Activated CD4-positive, alpha-beta memory T cell treated with anti-CD3 and anti-CD28 coated beads, Interleukin-2, amount 10 ng/mL, durations not matched to agents 7 days and 5 days (primary cell): ENCODE data around the gene SLC2A6. TPM values are rescaled to one million over a fixed set of nuclear protein-coding genes. Genes with fewer than 3 reads are reported as not detected.

Source experiments
- CTCF ChIA-PET: fragments of 350-600 bp; sonication (Branson Sonifier 250); formaldehyde crosslinking; loops from one replicate; lab custom pipeline; 2021; ENCODE audit warnings: antibody characterized with exemption, inconsistent platforms; lab: Charles Lee
- POLR2A ChIA-PET: fragments of 350-600 bp; sonication (Branson Sonifier 250); formaldehyde crosslinking; loops from one replicate; lab custom pipeline; 2021; ENCODE audit warnings: antibody characterized with exemption; lab: Charles Lee
- DNase-seq: peaks from one replicate; pipeline ENCODE4 v3.0.0-alpha.2; 2020
- H3K27ac Mint-ChIP-seq: one replicate; pipeline ENCODE4 v1.8.0; 2021; ENCODE audit warnings: mild to moderate bottlenecking, mixed read lengths
- H3K27me3 Mint-ChIP-seq: one replicate; pipeline ENCODE4 v1.8.0; 2021; ENCODE audit warnings: mixed read lengths
- H3K36me3 Mint-ChIP-seq: one replicate; pipeline ENCODE4 v1.8.0; 2021; ENCODE audit warnings: low read depth, mixed read lengths
- H3K4me1 Mint-ChIP-seq: one replicate; pipeline ENCODE4 v1.8.0; 2021; ENCODE audit warnings: mixed read lengths
- H3K4me3 Mint-ChIP-seq: one replicate; pipeline ENCODE4 v1.8.0; 2021; ENCODE audit warnings: mild to moderate bottlenecking, mixed read lengths
- H3K9me3 Mint-ChIP-seq: one replicate; pipeline ENCODE4 v1.8.0; 2021; ENCODE audit warnings: mixed read lengths
- total RNA-seq, 2 experiments: library from RNA; stranded (reverse); gene quantifications; one replicate each; pipeline ENCODE4 v1.2.3, GENCODE V29; 2021

Gene SLC2A6
- total RNA-seq, 2 experiments from 2014 or later = 1.2 to 2.0 TPM

DNA sequence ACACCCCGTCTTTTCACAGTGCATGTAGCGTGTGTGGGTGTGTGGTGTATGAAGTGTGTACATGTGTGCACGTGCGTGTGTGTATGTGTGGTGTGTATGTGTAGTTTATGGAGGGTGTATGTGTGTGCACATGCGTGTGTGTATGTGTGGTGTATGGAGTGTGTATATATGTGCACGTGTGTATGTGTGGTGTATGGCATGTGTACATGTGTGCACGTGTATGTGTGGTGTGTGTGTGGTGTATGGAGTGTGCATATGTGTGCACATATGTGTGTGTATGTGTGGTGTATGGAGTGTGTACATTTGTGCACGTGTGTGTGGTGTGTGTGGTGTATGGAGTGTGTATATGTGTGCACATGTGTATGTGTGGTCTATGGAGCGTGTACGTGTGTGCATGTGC, 32.7 kb upstream of the SLC2A6 start:
- ChIA-PET POLR2A (no interaction called here), CTCF (no interaction called here)
- Mint-ChIP-seq H3K4me3 (no peak overlapping the region), H3K4me1 (peaks cover 7% of the 10 kb centered on the region), H3K36me3 (no peaks in the 10 kb centered on the region), H3K9me3 (no peaks in the 10 kb centered on the region), H3K27ac (no peak overlapping the region), H3K27me3 (no peaks in the 10 kb centered on the region)
- DNase-seq = no peak

DNA sequence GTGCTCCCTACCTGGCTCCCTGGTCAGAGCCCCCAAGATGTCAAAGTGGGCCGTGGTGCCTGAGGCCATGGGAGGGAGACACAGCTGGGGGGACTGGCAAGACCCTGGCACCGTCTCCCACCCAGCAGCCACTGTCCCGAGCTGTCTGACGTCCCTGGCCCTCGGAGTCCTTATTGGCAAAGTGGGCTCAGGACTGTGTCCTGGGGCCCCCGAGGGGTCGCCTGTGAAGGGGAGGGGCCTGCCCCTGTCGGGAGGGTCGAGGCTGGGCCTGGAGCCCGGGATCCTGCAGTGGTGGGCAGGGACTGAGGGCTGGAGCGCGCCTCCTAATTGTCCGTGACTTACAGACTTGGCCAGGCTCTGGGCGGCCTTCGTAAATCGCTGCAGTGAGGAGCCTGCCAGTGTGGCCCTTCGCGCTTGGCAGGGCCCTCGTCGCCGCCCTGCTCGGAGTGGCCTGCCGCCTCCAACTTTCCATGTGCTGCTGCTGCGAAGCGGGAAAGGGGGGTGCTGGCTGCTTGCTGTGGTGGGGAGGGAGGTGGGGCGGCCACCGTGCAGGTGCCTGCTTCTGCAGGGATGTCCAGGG, 32.1 kb upstream of the SLC2A6 start:
- POLR2A ChIA-PET = no interaction called here

GRCh38 chr9:133509179-133510083, 30.5 kb upstream of the SLC2A6 start:
- Mint-ChIP-seq H3K9me3 (no peaks in the 10 kb centered on the region), H3K27ac (no peak overlapping the region), H3K27me3 (no peaks in the 10 kb centered on the region), H3K4me1 (peaks cover 7% of the 10 kb centered on the region), H3K36me3 (no peaks in the 10 kb centered on the region), H3K4me3 (no peak overlapping the region)
- no peak for DNase-seq
- CTCF ChIA-PET = no interaction called here
- POLR2A ChIA-PET = no interaction called here

More for the DNA sequence above, 32.1 kb upstream of the SLC2A6 start:
- no peak overlapping the region for H3K4me3 Mint-ChIP-seq
- CTCF ChIA-PET = no interaction called here
- peaks cover 7% of the 10 kb centered on the region for H3K4me1 Mint-ChIP-seq
- no peaks in the 10 kb centered on the region for H3K9me3 Mint-ChIP-seq
- DNase-seq = no peak
- H3K27me3 Mint-ChIP-seq = no peaks in the 10 kb centered on the region
- no peak overlapping the region for H3K27ac Mint-ChIP-seq
- no peaks in the 10 kb centered on the region for H3K36me3 Mint-ChIP-seq

DNA sequence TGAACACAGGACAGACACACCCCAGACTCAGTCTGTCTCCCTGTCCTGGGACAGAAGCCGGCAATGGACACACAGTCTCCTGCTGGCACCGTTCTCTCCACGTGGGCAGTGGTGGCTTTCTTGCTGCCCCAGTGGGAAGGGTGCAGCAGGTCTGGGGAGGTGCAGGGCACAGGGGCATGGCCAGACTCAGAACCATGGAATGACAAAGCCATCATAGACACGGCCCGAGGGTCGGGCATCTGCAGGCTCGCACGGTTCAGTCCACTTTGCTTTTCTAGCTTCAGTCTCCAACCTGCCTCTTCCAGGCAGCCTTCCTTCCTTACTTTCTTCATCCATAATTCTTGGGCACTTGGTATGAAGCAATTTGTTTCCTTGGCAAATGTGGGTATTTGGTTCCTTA, 29.1 kb upstream of the SLC2A6 start:
- DNase-seq = no peak
- Mint-ChIP-seq H3K27me3 (no peaks in the 10 kb centered on the region), H3K4me3 (no peak overlapping the region), H3K27ac (no peak overlapping the region), H3K9me3 (no peaks in the 10 kb centered on the region), H3K4me1 (peaks cover 7% of the 10 kb centered on the region), H3K36me3 (no peaks in the 10 kb centered on the region)
- ChIA-PET POLR2A (no interaction called here), CTCF (no interaction called here)

DNA sequence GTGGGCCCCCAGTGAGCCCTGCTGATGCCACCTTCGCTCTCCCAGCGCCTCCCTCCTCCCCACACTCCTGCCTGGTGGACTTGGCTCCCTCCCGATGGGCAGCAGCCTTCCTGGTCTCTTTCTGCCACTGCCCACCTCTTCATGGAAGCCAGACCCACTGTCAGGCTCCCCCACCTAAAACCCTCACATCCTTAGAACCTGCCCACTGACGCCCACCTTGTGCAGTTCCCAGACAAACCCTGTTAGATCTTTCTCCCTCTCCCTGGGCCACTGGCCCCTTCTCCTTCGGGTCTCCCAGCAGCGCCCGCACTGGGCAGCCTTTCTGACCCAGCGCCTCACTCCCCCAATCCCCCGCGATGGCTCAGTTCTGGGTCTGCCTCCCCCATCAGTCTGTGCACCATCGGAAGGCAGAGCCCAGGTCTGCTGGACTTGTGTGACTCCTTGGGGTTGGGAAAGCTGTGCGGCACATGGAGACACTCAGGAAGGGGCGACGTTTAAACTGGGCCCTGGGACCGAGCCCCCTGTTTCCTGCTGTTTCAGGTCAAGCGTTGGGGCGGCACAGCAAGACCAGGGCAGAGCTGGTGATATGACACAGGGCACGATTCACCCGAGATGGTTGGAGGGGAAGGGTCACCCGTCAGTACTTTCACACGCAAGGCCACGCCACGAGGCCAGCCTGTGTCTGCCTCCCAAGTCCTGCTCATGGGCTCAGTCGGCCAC, 28.5 kb upstream of the SLC2A6 start:
- peaks cover 7% of the 10 kb centered on the region for H3K4me1 Mint-ChIP-seq
- no peak overlapping the region for H3K27ac Mint-ChIP-seq
- no peak for DNase-seq
- no peak overlapping the region for H3K4me3 Mint-ChIP-seq
- H3K36me3 Mint-ChIP-seq = no peaks in the 10 kb centered on the region
- H3K9me3 Mint-ChIP-seq = peaks cover 3% of the 10 kb centered on the region
- ChIA-PET CTCF (no interaction called here), POLR2A (no interaction called here)
- no peaks in the 10 kb centered on the region for H3K27me3 Mint-ChIP-seq

DNA sequence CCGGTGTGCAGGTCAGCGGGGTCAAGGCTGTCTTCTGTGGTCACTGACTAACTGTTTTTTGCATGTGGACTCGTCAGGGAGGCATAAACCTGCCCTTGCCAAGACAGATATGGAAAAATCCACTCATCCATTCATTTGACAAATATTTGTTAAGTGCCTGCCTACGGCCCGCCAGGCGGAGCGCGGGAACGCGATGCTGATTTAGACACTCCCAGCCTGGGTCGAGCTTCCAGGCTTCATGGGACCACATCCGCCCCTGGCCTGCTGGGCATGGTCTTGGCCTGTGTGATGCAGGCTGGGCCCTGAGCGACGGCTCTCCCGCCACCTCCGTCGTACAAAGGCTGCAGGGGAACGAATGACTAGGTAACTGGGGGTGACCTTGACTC, 27.7 kb upstream of the SLC2A6 start:
- no peak overlapping the region for H3K27ac Mint-ChIP-seq
- POLR2A ChIA-PET = no interaction called here
- peaks cover 9% of the 10 kb centered on the region for H3K9me3 Mint-ChIP-seq
- H3K36me3 Mint-ChIP-seq = no peaks in the 10 kb centered on the region
- CTCF ChIA-PET = no interaction called here
- H3K4me3 Mint-ChIP-seq = no peak overlapping the region
- no peaks in the 10 kb centered on the region for H3K27me3 Mint-ChIP-seq
- peaks cover 7% of the 10 kb centered on the region for H3K4me1 Mint-ChIP-seq
- DNase-seq = no peak

DNA sequence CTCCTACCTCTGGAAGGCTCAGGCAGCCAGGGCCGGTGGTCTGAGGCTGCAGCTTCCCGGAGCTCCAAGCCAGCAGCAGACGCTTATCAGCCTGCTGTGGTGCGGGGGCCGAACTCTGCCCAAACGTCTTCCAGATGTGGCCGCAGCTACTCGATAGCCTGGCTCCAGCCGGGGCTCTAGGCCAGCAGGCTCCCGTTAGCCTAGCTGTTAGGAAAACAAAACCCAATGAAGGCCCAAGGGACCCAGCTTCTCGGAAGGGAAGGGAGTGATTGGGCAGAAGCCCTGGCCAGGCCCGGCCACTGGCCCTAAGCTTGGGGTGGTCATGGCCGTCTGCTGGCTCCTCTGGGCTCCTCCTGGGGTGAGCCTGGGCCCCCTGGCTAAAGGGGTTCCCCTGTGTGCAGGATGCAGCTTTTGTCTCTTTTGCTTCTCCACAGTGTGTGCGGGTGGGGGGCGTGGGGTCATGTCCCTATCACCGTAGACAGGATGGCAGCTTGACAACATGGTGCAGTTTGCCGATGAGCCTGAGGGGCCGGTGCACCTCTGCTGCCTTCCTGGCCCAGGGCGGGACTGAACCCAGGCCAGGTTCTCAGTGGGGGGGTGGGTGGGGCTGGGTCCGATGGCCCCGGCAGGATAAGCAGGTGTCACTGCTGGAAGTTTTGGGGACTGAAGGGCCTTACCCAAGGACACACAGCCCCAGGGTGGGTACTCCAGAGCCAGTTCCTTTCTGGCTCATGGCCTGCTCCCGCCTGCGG, 27.2 kb upstream of the SLC2A6 start:
- ChIA-PET POLR2A (no interaction called here), CTCF (no interaction called here)
- peaks cover 14% of the 10 kb centered on the region for H3K9me3 Mint-ChIP-seq

GRCh38 chr9:133505186-133505830, 26.4 kb upstream of the SLC2A6 start:
- Mint-ChIP-seq H3K27me3 (peaks cover 6% of the 10 kb centered on the region), H3K27ac (no peak overlapping the region), H3K4me3 (no peak overlapping the region), H3K36me3 (peaks cover 4% of the 10 kb centered on the region), H3K9me3 (peaks cover 17% of the 10 kb centered on the region), H3K4me1 (peaks cover 7% of the 10 kb centered on the region)
- POLR2A ChIA-PET = no interaction called here
- CTCF ChIA-PET = no interaction called here
- no peak for DNase-seq

More for the DNA sequence above, 27.2 kb upstream of the SLC2A6 start:
- Mint-ChIP-seq H3K27me3 (peaks cover 5% of the 10 kb centered on the region), H3K36me3 (peaks cover 4% of the 10 kb centered on the region), H3K27ac (no peak overlapping the region), H3K4me1 (peaks cover 7% of the 10 kb centered on the region), H3K4me3 (no peak overlapping the region)
- no peak for DNase-seq

DNA sequence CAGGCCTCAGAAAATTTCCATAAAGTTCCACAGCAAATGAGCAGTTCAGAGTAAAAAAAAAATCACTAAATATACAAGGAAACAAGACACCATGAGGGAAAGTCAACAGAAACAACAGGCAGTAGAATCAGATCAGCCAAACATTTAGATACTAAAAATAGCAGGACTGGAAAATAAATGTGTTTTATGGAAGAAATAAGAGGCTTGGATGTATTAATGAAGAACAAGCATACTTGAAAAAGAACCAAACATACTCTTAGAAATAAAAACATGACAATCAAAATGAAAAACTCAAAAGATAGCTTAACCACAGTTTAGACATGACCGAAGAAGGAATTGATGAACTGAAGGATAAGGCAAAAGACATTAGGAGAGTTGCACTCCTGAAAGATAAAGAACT, 23.2 kb upstream of the SLC2A6 start:
- ChIA-PET POLR2A (no interaction called here), CTCF (no interaction called here)
- Mint-ChIP-seq H3K27ac (no peak overlapping the region), H3K4me1 (no peaks in the 10 kb centered on the region), H3K9me3 (peaks cover 20% of the 10 kb centered on the region), H3K36me3 (peaks cover 4% of the 10 kb centered on the region), H3K27me3 (peaks cover 10% of the 10 kb centered on the region), H3K4me3 (no peak overlapping the region)
- no peak for DNase-seq

GRCh38 chr9:133499892-133500270, 21.0 kb upstream of the SLC2A6 start:
- Mint-ChIP-seq H3K27me3 (peaks cover 10% of the 10 kb centered on the region), H3K9me3 (peaks cover 20% of the 10 kb centered on the region), H3K4me3 (no peak overlapping the region), H3K36me3 (peaks cover 4% of the 10 kb centered on the region), H3K27ac (no peak overlapping the region), H3K4me1 (no peaks in the 10 kb centered on the region)
- no peak for DNase-seq
- POLR2A ChIA-PET = no interaction called here
- CTCF ChIA-PET = no interaction called here

- Mint-ChIP-seq H3K4me1 (no peaks in the 10 kb centered on the region), H3K9me3 (peaks cover 20% of the 10 kb centered on the region), H3K27me3 (peaks cover 10% of the 10 kb centered on the region), H3K4me3 (no peak overlapping the region), H3K36me3 (peaks cover 4% of the 10 kb centered on the region), H3K27ac (no peak overlapping the region)
- ChIA-PET POLR2A (no interaction called here), CTCF (no interaction called here)
- no peak for DNase-seq
Observed at GRCh38 chr9:133499132-133499891, 20.4 kb upstream of the SLC2A6 start.
